Erythroblast (primary cell): ENCODE data around the gene BSDC1.

Experiments
- GATA1 ChIP-seq: IDR thresholded peaks from 2 replicates; pipeline ENCODE4 v1.6.1; 2011; ENCODE audit warnings: low read depth, mild to moderate bottlenecking, control low read depth, low read length, moderate library complexity
- POLR2A ChIP-seq: IDR thresholded peaks from 2 replicates; pipeline ENCODE4 v1.6.1; 2011; ENCODE audit warnings: mild to moderate bottlenecking, low read length

GRCh38 chr1:32333251-32333963 is 60.8 kb downstream of the BSDC1 start:
- no peak for TF ChIP-seq POLR2A
- no peak for TF ChIP-seq GATA1
